Peyer's patch (tissue), 4 donors: ENCODE measurements around the gene NID1.

Source experiments
- POLR2A ChIP-seq, 2 donors: fragments of 450-650 bp; IDR thresholded peaks; one replicate each; pipeline ENCODE4 v1.5.1; 2017; ENCODE audit warnings: antibody characterized with exemption in 2 of 2, mild to moderate bottlenecking in 2 of 2, moderate library complexity in 2 of 2
- TF ChIP-seq, protein P1 (sequence below), 6 experiments: fragments of 450-650 bp in 4 of 6; fragments of 200-600 bp in 2 of 6; sonication (generic) in 1 of 6; IDR thresholded peaks; one replicate each; pipeline ENCODE4 v1.5.1; 2017 to 2019; ENCODE audit warnings: antibody characterized with exemption in 6 of 6, mild to moderate bottlenecking in 3 of 6, moderate library complexity in 1 of 6

DNA sequence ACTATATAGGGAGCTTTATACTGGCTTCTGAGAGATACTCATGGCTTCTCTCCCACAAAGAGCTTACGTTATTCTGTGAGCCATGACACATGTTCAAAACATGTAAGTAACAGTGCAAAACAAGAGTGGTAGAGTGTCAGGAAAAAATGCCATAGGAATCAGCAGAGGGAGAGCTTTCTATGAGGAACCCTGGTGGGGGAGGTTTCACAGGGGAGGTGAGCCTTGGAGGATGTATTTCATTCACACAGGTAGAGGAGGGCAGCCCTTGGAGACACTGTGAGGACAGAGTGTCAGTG lies 125.5 kb downstream of the NID1 start:
- no peak for TF ChIP-seq POLR2A (IDR thresholded peaks at IDR 0.05)
- TF ChIP-seq, protein P1, sequence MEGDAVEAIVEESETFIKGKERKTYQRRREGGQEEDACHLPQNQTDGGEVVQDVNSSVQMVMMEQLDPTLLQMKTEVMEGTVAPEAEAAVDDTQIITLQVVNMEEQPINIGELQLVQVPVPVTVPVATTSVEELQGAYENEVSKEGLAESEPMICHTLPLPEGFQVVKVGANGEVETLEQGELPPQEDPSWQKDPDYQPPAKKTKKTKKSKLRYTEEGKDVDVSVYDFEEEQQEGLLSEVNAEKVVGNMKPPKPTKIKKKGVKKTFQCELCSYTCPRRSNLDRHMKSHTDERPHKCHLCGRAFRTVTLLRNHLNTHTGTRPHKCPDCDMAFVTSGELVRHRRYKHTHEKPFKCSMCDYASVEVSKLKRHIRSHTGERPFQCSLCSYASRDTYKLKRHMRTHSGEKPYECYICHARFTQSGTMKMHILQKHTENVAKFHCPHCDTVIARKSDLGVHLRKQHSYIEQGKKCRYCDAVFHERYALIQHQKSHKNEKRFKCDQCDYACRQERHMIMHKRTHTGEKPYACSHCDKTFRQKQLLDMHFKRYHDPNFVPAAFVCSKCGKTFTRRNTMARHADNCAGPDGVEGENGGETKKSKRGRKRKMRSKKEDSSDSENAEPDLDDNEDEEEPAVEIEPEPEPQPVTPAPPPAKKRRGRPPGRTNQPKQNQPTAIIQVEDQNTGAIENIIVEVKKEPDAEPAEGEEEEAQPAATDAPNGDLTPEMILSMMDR (IDR thresholded peaks at IDR 0.05), result no peak
